MM.1S (cell line): ENCODE measurements around the gene GAB3.

Experiments
- CTCF ChIP-seq: fragments of 300-600 bp; sonication (generic); IDR thresholded peaks from 2 replicates; pipeline ENCODE4 v1.5.1; 2016; ENCODE audit warnings: antibody characterized with exemption, low read length, mixed read lengths
- EZH2 ChIP-seq: fragments of 300-600 bp; sonication (generic); optimal IDR thresholded peaks from 2 replicates; pipeline ENCODE3; 2017; ENCODE audit warnings: low read depth, mild to moderate bottlenecking, antibody characterized with exemption, low read length, mixed read lengths

- TF ChIP-seq EZH2 (no peak), CTCF (no peak)
Observed at GRCh38 chrX:154742613-154743012, 8.3 kb downstream of the GAB3 start.
